ENCODE data around the gene ERN2.
"Not testable (repeated sequence)": the region's sequence is repeated elsewhere in the genome, so short reads cannot be mapped to it uniquely, and the experiment has no call there.

ERN2 gene

DNA sequence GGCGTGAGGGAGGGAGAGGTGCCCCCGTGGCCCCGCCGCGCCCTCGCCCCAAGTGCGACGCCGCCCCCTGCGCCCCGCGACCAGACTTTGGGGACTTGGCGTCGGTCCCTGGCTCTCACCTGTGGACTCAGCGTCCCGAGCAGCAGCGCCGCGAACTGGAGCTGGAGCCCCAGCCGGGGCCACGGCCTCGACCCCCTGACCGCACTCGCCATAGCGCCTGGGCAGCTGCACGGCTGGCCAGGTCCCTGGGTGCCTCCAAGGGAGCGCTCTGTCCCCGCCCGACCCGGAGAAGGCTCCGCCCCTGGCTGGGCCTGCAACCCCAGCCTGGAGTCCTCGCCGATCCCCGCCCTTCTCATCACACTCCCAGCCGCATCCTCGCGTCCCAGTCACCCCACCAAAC lies at the start of gene ERN2:
ERN2 (minus strand) TSS at position 247 of the 400 bp plus-strand sequence; CDS start at position 212, 35 bp downstream.
- no peak for DNase-seq

DNA sequence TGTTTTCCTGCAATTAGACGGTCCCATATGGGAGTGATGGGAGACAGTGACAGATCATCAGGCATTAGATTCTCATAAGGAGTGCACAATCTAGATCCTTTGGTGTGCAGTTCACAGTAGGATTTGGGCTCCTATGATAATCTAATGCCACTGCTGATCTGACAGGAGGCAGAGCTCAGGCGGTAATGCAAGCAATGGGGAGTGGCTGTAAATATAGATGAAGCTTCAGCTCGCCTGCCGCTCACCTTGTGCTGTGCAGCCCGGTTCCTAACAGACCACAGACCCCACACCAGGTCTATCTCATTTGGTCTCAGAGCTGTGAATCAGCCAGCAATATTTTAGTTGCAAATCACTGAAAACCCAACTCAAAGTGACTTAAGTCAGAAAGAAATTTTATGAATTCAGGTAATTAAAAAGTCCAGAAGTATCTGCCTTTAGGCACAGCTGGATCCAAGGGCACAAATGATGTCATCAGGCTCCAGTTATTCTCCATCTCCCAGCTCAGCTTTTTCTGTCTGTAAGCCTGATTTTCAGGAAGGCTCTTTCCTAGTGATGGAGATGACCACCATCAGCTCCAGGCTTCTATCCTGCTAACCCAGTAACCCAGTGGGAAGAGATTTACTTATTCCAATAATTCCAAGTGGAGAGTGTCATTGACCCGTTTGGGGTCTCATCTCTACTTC lies 45.1 kb upstream of the ERN2 start:
- DNase-seq, result no peak

DNA sequence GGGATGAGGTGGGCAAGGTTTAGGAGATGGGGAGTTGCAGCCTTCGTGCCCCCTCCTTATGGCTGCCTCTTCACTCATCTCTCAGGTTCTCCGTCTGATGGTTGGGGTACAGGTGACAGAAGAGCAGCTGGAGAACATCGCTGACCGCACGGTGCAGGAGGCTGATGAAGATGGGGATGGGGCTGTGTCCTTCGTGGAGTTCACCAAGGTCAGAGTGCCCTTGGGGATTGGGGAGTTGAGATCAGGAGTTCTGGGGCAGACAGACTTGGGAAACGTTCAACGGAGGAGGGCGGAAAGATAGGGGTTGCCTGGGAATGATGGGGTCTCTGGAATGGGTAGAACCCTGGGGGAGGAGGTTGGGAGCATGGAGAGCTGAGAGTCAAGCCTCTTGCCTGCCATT lies 44.1 kb upstream of the ERN2 start:
- no peak for DNase-seq

DNA sequence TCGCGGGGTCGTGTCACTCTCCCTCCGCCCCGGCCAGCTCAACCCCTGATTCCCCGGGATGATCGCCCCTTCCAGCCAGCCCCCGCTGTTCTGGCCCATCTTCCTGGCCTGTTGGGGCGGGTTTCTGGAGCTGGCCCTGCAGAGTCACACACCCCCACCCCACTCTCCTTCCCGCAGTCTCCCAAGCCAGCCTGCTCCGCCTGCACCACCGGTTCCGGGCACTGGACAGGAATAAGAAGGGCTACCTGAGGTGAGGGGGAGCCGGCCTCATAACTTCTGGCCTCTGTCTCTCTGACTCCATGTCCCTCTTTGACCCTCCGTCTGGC lies 42.4 kb upstream of the ERN2 start:
- no peak for DNase-seq

DNA sequence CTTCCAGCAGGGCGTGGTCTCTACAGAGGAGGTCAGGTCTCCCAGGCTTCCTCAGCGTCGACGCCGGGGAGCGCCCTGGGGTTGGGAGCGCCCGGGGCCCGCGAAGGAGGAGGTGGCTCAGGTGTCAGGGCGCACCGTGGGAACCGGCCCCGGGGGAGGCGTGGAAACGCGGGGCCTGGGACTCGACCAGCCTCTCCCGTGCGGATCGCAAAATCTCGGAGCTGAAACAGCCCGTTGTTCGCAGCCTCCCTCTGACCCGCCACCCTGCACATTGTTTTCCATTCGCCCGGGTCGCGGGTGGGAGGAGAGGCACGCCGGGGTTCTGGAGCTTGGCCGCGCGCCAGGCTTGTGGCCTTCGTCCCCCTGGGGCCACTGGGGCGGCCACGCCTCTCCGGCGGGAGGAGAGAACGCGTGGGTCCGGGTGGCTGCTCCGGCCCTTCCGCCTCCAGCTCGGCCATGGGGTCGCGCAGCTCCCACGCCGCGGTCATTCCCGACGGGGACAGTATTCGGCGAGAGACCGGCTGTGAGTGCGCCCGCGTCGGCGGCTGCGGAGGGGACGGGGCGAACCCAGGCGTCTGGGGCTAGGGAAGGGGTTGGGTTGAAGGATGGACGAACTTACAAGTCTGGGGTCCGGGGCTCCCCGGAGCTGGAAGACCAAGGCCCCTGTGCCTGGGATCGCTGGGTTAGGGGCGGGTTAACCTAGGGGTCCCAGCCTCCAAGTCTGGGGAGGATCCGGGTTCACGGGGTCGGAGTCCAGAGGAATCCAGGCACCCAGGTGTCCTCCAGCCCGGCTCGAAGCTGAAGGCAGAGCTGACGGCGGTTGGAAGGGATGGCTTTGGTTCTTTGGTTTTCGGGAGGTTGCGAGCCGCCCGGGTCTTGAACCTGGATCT lies 41.8 kb upstream of the ERN2 start, which contains the start of gene CHP2:
CHP2 (plus strand) TSS at position 433 of the 890 bp plus-strand sequence; CDS start at position 457, 24 bp downstream.
- DNase-seq, result no peak

DNA sequence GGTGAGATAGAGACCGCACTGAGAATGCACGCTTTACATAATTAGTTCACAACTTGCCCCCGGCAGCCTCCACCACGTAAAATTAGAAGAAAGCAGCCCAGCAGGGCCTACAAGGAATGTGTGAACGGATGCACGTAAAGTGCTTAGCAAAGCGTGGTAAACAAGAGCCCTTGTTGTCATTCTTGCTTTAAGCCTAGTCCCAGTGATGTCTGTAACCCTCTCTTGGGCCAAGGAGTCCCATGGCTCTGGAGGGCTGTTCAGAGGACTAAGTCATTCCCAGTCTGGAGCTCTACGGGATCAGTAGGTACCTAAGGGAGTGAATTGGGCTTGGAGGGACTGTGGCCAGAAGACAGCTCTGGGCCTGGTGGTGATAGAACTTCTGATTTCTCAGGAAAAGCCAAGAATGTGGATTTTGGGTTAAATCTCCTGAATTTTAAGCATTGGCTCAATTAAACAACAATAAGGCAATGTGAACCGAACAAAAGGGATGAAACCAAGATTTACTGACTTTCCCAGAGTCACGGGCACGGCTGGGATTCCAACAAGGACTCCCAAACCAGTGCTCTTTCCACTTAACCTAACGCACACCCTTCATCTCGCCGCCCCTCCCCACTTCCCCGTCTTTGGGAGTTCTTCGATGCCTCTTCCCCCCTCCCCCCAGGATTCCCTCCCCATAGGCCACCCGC lies 41.0 kb upstream of the ERN2 start:
- no peak for DNase-seq

DNA sequence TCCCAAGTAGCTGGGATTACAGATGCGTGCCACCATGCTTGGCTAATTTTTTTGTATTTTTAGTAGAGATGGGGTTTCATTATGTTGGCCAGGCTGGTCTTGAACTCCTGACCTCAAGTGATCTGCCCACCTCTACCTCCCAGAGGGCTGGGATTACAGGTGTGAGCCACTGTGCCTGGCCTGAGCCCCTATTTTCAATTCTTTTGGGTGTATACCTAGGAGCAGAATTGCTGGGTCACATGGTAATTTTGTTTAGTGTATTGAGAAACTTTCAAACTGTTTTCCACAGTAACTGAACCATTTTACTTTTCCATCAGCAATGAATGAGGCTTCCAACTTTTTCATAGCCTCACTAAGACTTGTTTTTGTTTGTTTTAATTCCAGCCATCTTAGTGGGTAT lies 38.0 kb upstream of the ERN2 start:
- not testable (repeated sequence) for DNase-seq

DNA sequence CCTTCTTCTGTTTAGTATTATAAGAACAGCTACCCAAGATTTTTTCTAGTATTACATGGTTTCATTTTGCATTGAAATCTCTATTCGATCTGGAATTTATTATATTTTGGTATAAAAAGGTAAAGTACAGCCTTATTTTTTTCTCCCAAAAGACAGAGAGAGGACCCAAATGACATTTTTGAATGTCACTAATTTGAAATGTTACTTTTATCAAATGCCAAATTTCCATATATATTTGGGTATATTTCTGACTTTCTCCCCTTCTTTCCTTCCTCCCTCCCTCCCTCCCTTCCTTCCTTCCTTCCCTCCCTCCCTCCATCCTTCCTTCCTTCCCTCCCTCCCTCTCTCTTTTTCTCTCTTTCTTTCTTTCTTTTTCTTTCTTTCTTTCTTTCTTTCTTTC lies 35.6 kb upstream of the ERN2 start:
- no peak for DNase-seq

DNA sequence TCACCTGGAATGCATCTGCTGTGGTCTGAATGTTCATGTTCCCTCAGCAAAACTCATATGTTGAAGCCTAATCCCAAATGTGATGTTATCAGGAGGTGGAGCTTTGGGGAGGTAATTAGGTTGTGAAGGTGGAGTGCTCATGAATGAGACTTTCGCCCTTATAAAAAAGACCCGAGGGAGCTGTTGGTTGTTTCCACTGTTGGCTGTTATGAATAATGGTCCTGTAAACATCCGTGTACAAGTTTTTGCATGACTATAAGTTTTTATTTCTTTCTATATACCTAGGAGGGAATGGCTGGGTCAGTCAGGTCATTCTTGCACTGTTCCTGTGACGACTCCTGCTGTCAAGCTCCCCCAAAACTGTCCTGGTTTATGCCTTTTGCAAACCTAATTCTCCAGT lies 32.2 kb upstream of the ERN2 start:
- DNase-seq, result no peak

DNA sequence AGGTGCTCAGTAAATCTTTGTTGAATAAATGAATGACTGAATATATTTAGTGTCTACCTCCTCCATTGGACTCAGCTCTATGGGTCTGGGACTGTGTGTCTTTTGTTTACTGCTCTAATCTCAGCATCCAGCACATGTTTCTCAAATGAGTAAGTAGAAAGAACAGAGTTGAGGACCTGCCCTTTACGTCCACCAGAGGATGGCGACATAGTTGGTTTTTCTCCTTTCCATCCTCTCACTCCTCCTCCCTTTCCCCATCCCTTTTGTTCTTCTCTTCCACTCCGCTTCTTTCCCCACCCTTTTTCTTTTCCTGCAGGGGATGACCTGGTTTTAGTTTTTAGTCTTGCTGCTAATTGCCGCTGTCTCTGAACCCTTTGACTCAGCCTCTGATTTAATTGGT lies 29.7 kb upstream of the ERN2 start:
- no peak for DNase-seq

DNA sequence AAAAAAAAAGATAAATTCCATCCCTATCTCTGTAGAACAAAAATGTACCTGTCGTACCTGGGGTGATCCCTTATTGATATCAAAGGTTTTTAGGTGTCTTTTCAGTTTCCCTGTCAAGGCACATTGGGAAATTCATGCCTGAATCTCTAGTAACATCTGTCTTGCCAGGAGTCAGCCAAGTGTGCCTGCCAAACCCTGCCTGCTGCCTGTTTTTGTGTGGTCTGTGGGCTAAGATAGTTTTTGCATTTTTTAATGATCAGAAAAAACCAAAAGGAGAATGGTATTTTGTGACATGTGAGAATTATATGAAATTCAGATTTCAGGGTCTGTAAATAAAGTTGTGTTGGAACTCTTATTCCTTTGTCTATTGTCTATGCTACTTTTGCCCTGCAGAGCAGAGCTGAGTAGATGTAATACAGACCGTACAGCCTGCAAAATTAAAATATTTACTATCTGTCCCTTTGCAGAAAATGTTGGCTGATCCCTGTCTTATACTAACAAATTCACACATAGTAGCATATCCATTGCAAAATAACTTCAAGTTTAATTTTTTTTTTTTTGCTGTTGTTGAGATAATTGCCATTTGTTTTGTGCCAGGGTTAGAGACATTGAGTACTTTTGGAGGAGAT lies 28.8 kb upstream of the ERN2 start:
- DNase-seq, result no peak

DNA sequence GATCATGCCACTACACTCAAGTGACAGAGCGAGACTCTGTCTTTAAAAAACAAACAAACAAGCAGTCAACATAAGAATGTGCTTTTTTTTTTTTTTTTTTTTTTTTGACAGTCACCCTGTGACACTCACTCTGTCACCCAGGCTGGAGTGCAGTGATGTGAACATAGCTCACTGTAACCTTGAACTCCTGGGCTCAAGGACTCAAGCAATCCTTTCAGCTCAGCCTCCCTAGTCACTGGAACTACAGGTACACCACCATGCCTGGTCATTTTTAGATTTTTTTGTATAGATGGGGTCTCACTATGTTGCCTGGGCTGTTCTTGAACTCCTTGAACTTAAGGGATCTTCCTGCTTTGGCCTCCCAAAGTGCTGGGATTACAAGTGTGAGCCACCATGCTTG lies 26.5 kb upstream of the ERN2 start:
- DNase-seq, result no peak

DNA sequence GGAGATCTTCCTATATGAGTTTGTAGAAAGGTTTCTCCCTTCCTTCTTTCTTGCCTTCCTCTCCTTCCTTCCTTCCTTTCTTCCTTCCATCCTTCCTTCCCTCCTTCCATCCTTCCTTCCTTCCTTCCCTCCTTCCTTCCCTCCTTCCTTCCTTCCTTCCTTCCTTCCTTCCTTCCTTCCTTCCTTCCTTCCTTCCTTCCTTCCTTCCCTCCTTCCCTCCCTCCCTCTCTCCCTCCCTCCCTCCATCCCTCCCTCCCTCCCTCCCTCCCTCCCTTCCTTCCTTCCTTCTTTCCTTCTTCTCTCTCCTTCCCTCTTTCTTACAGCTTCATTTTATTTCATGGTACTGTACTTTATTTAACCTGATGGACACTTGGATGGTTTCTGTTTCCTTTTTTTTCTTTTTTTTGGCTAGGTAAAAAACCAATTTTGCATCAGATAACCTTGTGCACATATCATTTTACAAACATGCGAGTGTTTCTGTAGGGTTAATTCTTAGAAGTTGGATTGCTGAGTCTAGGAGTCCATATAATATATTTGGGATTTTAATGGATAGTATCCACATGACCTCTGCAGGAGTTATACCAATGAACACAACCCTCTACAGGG lies 24.5 kb upstream of the ERN2 start:
- not testable (repeated sequence) for DNase-seq

DNA sequence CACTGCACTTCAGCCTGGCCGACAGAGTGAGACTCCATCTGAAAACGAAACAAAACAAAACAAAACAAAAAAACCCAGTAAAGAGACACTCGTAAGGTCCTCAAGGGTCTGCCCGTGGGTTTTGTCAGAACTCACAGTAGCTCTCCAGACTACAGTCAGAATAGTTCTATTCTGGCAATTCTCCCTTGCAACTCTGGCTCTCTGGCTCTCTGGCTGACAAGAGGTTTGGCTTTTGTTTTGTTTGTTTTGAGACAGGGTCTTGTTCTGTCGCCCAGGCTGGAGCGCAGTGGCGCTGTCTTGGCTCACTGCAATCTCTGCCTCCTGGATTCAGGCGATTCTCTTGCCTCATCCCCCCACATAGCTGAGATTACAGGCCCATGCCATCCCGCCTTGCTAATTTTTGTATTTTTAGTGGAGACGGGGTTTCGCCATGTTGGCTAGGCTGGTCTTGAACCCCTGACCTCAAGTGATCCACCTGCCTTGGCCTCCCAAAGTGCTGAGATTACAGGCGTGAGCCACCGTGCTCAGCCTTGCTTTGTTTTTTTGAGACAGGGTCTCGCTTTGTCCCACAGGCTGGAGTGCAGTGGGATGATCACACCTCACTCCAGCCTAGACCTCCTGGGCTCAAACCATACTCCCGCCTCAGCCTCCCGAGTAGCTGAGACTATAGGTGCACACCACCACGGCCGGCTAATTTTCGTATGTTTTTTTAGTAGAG lies 21.3 kb upstream of the ERN2 start:
- DNase-seq, result no peak

DNA sequence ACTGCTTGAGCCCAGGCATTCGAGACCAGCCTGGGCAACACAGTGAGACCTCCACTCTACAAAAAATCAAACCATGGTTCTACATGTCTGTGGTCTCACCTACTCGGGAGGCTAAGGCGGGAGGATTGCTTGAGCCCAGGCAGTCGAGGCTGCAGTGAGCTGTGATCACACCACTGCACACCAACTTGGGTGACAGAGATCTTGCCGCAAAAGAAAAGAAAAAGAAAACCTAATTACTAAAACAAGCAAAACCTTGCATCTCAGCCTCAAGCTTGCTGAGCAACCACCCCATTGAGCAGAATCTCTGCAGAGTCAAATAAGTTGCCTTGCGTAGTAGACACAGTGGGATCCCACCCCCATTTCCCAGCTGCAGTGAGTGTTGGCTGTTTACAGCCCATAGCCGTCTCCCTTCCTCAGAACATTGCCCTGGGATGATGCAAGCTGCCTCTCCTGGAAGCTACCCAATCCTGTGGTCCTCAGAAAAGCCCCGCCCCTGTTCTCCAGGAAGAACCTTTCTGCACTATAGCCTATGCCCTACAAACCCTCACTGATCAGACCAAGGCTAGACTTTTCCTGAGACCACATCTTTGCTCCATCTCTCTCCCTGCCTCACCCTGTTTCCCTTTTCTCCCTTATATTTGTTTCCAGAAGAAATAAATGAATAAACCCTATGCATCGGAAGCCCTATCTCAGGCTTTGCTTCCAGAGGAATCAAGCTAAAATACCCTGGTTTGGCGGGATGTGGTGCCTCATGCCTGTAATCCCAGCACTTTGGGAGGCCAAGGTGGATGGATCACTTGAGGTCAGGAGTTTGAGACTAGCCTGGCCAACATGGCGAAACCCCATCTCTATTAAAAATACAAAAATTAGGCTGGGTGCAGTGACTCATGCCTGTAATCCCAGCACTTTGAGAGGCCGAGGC lies 16.7 kb upstream of the ERN2 start:
- no peak for DNase-seq

DNA sequence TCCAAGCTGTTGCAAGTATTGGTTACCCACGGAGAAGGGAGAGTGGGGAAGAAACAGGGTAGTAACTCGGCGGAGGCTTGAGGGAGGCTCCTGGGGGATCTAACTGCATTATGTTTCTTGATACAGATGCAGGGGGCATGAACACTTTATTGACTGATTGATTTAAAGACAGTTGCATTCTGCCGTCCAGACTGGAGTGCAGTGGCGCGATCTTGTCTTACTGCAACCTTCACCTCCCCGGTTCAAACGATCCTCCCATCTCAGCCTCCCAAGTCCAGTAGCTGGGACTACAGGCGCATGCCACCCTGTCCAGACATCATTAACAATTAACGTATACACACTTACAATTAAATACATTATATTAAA lies 15.1 kb upstream of the ERN2 start:
- no peak for DNase-seq

DNA sequence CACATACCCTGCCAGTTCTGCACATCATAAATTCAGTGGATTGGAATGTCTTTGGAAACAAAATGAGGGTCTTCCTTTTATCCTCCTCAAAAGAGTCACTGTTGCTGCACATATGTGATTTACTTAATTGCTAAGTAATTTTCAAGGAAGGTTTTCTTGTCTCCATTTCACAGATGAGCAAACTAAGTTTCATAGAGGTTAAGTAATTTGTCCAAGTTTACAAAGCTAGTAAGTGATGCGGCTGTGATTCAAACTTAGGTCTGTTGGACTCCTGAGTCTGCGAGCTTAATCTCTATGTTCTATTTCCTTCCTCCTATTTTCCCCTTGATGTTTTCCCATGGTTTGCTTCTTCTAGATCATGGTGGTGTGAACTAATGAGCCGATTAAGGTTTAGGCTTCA lies 13.7 kb upstream of the ERN2 start:
- no peak for DNase-seq

DNA sequence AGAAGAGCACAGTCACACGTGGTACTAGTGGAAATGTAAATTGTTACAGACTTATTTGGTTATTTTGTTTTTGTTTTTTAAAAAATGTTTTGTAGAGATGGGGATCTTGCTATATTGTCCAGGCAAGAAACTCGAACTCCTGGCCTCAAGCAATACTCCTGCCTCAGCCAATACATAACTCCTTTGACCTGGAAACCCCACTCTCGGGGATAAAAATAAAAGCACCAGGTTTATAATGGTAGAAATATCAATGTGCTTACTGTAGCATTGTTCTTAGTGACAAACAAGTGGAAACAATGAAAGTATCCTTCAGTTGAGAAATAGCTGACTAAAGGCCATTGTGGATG lies 11.7 kb upstream of the ERN2 start:
- DNase-seq, result no peak

DNA sequence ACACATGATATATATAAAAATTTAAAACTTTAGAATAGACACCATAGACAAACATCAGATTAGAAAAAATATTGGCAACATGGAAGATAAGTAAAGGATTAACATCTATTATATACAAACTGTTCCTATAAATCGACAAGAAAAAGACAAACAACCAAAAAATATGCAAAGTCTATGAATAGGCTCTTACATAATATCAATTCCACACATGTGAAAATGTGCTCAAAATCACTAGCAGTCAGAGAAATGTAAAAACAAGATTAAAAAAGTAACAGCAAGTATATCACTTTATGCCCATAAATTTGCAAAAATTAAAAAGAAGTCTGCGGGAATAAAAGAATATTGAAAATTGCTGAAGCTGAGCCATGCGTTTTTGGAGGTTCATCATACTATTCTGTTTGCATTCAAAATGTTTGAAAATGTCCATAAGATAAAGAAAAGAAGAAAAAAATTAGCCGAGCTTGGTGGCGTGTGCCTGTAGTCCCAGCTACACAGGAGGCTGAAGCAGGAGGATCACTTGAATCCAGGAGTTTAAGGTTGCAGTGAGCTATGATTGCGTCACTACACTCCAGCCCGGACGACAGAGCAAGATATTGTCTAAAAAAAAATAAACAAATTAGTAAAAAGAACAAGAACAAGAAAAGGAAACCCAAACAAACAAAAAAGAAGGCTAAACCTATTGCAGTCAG lies 11.2 kb upstream of the ERN2 start:
- no peak for DNase-seq

DNA sequence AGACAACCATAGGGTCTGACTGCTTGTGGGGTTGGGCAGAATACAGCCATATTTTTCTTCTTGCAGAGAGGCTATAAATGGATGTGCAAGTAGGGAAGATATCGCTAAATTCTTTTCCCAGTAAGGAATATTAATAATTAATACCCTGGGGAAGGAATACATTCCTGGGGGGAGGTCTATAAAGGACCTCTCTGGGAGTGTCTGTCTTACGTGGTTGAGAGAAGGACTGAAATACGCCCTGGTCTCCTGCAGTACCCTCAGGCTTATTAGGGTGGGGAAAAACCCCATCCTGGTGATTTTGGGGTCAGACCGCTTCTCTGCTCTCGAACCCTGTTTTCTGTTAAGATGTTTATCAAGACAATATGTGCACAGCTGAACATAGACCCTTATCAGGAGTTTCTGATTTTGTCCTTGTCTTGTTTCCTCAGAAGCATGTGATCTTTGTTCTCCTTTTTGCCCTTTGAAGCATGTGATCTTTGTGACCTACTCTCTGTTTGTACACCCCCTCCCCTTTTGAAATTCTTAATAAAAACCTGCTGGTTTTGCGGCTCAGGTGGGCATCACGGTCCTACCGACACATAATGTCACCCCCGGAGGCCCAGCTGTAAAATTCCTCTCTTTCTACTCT lies 9.7 kb upstream of the ERN2 start:
- not testable (repeated sequence) for DNase-seq
